Lower leg skin (tissue), 3 donors: ENCODE data around the gene HK2.

Experiments used
- POLR2A ChIP-seq, 2 donors: fragments of 450-650 bp; IDR thresholded peaks; one replicate each; pipeline ENCODE4 v1.6.1; 2016 to 2017; ENCODE audit warnings: antibody characterized with exemption in 2 of 2, mild to moderate bottlenecking in 1 of 2, moderate library complexity in 1 of 2
- TF ChIP-seq, protein P1 (sequence below), 3 donors: fragments of 450-650 bp; IDR thresholded peaks; one replicate each; pipeline ENCODE4 v1.5.1; 2016; ENCODE audit warnings: antibody characterized with exemption in 3 of 3, mild to moderate bottlenecking in 3 of 3, moderate library complexity in 2 of 3

DNA sequence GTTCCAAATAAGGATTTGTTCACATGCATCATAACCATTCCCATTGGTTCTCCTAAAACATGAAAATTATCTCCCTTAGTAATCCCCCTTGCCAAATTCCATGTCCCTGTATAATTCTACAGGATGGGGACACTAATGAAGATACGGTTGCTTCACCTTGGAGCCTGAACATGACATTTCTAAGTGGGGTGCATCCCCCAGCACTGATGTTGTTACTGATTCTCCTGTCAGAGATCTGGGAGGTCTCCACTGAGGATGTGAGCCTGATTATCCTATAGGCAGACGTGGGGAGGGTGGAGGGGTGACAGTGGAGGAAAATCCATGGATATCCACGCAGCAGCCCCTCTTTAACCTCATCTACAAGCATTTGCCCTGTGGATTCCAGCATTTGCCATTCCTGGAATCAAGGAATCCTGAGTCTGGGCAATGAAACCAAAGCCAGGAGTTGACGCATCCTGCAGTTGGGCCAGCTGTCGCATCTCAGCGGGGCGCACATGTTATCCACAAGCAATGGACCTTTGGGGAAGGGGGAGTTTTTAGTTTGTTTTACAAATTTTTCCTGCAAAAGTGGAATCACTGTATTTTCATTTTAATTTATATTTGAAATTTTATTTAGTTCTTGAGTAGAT is 57.3 kb downstream of the HK2 start:
- TF ChIP-seq, protein P1, sequence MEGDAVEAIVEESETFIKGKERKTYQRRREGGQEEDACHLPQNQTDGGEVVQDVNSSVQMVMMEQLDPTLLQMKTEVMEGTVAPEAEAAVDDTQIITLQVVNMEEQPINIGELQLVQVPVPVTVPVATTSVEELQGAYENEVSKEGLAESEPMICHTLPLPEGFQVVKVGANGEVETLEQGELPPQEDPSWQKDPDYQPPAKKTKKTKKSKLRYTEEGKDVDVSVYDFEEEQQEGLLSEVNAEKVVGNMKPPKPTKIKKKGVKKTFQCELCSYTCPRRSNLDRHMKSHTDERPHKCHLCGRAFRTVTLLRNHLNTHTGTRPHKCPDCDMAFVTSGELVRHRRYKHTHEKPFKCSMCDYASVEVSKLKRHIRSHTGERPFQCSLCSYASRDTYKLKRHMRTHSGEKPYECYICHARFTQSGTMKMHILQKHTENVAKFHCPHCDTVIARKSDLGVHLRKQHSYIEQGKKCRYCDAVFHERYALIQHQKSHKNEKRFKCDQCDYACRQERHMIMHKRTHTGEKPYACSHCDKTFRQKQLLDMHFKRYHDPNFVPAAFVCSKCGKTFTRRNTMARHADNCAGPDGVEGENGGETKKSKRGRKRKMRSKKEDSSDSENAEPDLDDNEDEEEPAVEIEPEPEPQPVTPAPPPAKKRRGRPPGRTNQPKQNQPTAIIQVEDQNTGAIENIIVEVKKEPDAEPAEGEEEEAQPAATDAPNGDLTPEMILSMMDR (IDR thresholded peaks at IDR 0.05) = no peak
- no peak for TF ChIP-seq POLR2A (IDR thresholded peaks at IDR 0.05)
